ENCODE measurements around the gene CD226.

The CD226 gene

DNA sequence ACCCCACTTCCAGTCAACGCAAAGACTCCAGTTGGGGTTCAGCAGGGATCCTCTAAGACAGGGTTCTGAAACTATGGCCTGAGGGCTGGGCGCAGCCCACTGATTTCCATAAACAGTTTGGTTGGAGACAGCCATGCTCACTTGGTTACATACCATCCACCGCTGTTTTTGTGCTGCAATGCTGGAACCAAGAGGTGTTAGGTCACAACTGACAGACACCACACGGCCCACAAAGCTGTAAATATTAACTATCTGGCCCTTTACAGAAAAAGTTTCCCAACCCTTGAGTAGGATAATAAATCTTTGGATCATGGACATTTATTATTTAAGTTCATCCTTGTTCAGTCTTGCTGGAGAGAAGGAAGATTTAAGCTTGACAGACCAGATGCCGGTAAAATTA, 8.4 kb upstream of the CD226 start (continued):
- TF ChIP-seq, protein P1, sequence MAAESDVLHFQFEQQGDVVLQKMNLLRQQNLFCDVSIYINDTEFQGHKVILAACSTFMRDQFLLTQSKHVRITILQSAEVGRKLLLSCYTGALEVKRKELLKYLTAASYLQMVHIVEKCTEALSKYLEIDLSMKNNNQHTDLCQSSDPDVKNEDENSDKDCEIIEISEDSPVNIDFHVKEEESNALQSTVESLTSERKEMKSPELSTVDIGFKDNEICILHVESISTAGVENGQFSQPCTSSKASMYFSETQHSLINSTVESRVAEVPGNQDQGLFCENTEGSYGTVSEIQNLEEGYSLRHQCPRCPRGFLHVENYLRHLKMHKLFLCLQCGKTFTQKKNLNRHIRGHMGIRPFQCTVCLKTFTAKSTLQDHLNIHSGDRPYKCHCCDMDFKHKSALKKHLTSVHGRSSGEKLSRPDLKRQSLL (tag by site-specific recombination; IDR thresholded peaks at IDR 0.05) = no peak
- no peak for TF ChIP-seq ZBTB20 (tag by site-specific recombination; IDR thresholded peaks at IDR 0.05)
- TF ChIP-seq, protein P2, sequence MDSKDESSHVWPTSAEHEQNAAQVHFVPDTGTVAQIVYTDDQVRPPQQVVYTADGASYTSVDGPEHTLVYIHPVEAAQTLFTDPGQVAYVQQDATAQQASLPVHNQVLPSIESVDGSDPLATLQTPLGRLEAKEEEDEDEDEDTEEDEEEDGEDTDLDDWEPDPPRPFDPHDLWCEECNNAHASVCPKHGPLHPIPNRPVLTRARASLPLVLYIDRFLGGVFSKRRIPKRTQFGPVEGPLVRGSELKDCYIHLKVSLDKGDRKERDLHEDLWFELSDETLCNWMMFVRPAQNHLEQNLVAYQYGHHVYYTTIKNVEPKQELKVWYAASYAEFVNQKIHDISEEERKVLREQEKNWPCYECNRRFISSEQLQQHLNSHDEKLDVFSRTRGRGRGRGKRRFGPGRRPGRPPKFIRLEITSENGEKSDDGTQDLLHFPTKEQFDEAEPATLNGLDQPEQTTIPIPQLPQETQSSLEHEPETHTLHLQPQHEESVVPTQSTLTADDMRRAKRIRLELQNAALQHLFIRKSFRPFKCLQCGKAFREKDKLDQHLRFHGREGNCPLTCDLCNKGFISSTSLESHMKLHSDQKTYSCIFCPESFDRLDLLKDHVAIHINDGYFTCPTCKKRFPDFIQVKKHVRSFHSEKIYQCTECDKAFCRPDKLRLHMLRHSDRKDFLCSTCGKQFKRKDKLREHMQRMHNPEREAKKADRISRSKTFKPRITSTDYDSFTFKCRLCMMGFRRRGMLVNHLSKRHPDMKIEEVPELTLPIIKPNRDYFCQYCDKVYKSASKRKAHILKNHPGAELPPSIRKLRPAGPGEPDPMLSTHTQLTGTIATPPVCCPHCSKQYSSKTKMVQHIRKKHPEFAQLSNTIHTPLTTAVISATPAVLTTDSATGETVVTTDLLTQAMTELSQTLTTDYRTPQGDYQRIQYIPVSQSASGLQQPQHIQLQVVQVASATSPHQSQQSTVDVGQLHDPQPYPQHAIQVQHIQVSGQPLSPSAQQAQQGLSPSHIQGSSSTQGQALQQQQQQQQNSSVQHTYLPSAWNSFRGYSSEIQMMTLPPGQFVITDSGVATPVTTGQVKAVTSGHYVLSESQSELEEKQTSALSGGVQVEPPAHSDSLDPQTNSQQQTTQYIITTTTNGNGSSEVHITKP (tag by site-specific recombination; IDR thresholded peaks at IDR 0.05) = no peak
- TF ChIP-seq ZNF510 (tag by site-specific recombination; IDR thresholded peaks at IDR 0.05; ENCODE audit: insufficient replicate concordance) = no peak
- TF ChIP-seq, protein P3, sequence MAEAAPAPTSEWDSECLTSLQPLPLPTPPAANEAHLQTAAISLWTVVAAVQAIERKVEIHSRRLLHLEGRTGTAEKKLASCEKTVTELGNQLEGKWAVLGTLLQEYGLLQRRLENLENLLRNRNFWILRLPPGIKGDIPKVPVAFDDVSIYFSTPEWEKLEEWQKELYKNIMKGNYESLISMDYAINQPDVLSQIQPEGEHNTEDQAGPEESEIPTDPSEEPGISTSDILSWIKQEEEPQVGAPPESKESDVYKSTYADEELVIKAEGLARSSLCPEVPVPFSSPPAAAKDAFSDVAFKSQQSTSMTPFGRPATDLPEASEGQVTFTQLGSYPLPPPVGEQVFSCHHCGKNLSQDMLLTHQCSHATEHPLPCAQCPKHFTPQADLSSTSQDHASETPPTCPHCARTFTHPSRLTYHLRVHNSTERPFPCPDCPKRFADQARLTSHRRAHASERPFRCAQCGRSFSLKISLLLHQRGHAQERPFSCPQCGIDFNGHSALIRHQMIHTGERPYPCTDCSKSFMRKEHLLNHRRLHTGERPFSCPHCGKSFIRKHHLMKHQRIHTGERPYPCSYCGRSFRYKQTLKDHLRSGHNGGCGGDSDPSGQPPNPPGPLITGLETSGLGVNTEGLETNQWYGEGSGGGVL (tag by site-specific recombination; IDR thresholded peaks at IDR 0.05) = no peak
- TF ChIP-seq, protein P4, sequence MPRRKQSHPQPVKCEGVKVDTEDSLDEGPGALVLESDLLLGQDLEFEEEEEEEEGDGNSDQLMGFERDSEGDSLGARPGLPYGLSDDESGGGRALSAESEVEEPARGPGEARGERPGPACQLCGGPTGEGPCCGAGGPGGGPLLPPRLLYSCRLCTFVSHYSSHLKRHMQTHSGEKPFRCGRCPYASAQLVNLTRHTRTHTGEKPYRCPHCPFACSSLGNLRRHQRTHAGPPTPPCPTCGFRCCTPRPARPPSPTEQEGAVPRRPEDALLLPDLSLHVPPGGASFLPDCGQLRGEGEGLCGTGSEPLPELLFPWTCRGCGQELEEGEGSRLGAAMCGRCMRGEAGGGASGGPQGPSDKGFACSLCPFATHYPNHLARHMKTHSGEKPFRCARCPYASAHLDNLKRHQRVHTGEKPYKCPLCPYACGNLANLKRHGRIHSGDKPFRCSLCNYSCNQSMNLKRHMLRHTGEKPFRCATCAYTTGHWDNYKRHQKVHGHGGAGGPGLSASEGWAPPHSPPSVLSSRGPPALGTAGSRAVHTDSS (tag by site-specific recombination; IDR thresholded peaks at IDR 0.05) = no peak
- no peak for TF ChIP-seq ZFP69B (tag by site-specific recombination; IDR thresholded peaks at IDR 0.05)

DNA sequence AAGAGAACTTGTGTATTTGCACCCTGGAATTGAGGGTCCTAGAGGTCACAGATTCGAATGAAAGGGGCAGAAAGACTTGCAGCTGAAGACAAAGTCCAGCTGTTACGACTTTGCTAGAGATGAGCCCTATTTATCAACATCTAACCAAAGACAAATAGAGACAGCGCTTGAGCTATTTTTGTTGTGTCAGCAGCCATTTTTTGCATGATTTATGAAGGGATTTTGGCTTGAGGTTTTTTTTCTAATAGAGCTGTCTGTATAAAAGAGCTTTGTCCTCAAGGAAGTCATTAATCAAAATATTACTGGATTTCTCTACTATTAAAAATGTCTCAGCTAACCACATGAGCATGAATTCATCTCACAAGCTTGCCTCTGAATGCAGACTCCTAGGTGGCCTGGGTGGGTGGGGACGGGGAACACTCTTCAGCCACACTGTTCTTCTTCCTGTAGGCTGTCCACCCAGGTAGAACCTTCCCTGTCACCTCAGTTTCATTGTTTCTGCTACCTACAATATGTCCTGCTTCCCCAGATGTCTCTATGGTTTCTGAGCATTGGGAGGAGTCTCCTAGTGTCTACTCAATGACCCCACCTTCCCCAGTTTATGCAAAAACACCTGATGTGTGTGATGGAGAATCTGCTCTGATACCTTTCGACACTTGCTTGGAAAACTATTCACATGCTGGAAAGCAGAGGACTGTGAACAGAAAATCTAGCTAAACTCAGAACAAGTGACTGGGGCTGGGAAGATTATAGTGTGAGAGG, 7.2 kb upstream of the CD226 start:
- Histone ChIP-seq H3K4me3 (ENCODE audit: low read depth, low read length) (no peak overlapping the region), H3K27ac (ENCODE audit: extremely low read depth, low read depth, low read length) (no peak overlapping the region), H3K4me1 (ENCODE audit: control insufficient read depth, insufficient read depth, low read length) (no peaks in the 10 kb centered on the region), H3K36me3 (ENCODE audit: control insufficient read depth in 2 of 2, insufficient read depth in 1 of 2, low read length in 2 of 2) (no peaks in the 10 kb centered on the region), H3K9me3 (ENCODE audit: control insufficient read depth, insufficient read depth, low read depth, low read length) (no peaks in the 10 kb centered on the region)
- POLR2A ChIA-PET = interaction anchor here (0.7 kb wide), 1 partner anchor 126 kb away, joined by 5 read pairs; no protein-coding TSS in a partner anchor
- CTCF ChIA-PET = no interaction called here
- no peak for TF ChIP-seq ZNF48 (tag by site-specific recombination; IDR thresholded peaks at IDR 0.05)

DNA sequence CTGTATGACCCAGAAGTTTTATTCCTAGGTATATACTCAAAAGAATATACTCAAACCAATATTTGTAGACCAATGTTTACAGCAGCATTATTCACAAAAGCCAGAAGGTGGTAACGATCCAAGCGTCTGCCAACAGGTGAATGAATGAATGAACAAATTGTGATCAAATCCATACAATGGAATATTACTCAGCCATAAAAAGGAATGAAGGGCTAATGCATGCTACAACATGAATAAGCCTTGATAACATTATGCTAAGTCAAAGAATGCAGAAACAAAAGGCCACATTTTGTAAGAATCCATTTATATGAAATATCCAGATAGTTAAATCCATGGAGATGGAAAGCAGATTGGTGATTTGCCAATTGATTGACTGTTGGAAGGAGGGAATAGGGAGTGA, 5.5 kb upstream of the CD226 start:
- Histone ChIP-seq H3K4me1 (ENCODE audit: control insufficient read depth, insufficient read depth, low read length) (no peaks in the 10 kb centered on the region), H3K36me3 (ENCODE audit: control insufficient read depth in 2 of 2, insufficient read depth in 1 of 2, low read length in 2 of 2) (no peaks in the 10 kb centered on the region), H3K4me3 (ENCODE audit: low read depth, low read length) (no peak overlapping the region), H3K9me3 (ENCODE audit: control insufficient read depth, insufficient read depth, low read depth, low read length) (no peaks in the 10 kb centered on the region), H3K27ac (ENCODE audit: extremely low read depth, low read depth, low read length) (no peak overlapping the region)
- POLR2A ChIA-PET = no interaction called here
- TF ChIP-seq IKZF3 (tag by site-specific recombination; IDR thresholded peaks at IDR 0.05) = no peak
- TF ChIP-seq, protein P5, sequence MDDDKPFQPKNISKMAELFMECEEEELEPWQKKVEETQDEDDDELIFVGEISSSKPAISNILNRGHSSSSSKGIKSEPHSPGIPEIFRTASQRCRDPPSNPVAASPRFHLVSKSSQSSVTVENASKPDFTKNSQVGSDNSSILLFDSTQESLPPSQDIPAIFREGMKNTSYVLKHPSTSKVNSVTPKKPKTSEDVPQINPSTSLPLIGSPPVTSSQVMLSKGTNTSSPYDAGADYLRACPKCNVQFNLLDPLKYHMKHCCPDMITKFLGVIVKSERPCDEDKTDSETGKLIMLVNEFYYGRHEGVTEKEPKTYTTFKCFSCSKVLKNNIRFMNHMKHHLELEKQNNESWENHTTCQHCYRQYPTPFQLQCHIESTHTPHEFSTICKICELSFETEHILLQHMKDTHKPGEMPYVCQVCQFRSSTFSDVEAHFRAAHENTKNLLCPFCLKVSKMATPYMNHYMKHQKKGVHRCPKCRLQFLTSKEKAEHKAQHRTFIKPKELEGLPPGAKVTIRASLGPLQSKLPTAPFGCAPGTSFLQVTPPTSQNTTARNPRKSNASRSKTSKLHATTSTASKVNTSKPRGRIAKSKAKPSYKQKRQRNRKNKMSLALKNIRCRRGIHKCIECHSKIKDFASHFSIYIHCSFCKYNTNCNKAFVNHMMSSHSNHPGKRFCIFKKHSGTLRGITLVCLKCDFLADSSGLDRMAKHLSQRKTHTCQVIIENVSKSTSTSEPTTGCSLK (tag by site-specific recombination; IDR thresholded peaks at IDR 0.05) = no peak
- TF ChIP-seq ZEB2 (tag by site-specific recombination; IDR thresholded peaks at IDR 0.05) = no peak
- TF ChIP-seq, protein P6, sequence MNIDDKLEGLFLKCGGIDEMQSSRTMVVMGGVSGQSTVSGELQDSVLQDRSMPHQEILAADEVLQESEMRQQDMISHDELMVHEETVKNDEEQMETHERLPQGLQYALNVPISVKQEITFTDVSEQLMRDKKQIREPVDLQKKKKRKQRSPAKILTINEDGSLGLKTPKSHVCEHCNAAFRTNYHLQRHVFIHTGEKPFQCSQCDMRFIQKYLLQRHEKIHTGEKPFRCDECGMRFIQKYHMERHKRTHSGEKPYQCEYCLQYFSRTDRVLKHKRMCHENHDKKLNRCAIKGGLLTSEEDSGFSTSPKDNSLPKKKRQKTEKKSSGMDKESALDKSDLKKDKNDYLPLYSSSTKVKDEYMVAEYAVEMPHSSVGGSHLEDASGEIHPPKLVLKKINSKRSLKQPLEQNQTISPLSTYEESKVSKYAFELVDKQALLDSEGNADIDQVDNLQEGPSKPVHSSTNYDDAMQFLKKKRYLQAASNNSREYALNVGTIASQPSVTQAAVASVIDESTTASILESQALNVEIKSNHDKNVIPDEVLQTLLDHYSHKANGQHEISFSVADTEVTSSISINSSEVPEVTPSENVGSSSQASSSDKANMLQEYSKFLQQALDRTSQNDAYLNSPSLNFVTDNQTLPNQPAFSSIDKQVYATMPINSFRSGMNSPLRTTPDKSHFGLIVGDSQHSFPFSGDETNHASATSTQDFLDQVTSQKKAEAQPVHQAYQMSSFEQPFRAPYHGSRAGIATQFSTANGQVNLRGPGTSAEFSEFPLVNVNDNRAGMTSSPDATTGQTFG (tag by site-specific recombination; IDR thresholded peaks at IDR 0.05; ENCODE audit: borderline replicate concordance) = no peak
- no peak for TF ChIP-seq FEZF1 (tag by site-specific recombination; IDR thresholded peaks at IDR 0.05)
- TF ChIP-seq ZNF664 (tag by site-specific recombination; IDR thresholded peaks at IDR 0.05) = no peak
- TF ChIP-seq, protein P7, sequence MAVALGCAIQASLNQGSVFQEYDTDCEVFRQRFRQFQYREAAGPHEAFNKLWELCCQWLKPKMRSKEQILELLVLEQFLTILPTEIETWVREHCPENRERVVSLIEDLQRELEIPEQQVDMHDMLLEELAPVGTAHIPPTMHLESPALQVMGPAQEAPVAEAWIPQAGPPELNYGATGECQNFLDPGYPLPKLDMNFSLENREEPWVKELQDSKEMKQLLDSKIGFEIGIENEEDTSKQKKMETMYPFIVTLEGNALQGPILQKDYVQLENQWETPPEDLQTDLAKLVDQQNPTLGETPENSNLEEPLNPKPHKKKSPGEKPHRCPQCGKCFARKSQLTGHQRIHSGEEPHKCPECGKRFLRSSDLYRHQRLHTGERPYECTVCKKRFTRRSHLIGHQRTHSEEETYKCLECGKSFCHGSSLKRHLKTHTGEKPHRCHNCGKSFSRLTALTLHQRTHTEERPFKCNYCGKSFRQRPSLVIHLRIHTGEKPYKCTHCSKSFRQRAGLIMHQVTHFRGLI (tag by site-specific recombination; IDR thresholded peaks at IDR 0.05) = no peak
- no peak for TF ChIP-seq HOXA7 (CRISPR knock-in tag; IDR thresholded peaks at IDR 0.05; ENCODE audit: borderline replicate concordance)
- no peak for TF ChIP-seq ZBTB7A (tag by site-specific recombination; IDR thresholded peaks at IDR 0.05; ENCODE audit: low read depth)
- CTCF ChIA-PET = no interaction called here

Data from HEK293 (cell line).